GM19438 (cell line): ENCODE measurements around the gene PCBD1.

Experiments used
- ATAC-seq: cut with Tn5 transposase; IDR thresholded peaks from one replicate; pipeline ENCODE4 v1.9.1; 2021; ENCODE audit warnings: low read depth; ENCODE audit not compliant: unreplicated experiment

The PCBD1 gene

DNA sequence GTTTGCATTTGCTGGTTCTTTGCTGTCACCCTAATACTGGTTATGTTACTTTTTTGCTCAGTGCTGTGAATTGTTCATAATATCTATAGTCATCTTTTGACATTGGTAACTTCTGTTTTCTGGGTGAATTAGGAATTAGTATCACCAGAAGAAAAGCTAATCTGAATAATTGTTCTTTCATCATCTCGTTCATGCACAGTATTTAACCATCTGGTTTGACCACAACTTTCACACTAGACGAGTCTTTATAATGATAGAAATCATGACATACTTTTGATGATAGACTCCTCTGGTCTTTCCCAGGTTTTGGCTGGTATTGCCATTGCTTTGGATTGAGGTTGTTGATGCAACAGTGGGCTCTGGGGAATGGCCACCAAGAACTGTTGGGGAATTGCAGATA is 47.5 kb downstream of the PCBD1 start:
- ATAC-seq: no peak

DNA sequence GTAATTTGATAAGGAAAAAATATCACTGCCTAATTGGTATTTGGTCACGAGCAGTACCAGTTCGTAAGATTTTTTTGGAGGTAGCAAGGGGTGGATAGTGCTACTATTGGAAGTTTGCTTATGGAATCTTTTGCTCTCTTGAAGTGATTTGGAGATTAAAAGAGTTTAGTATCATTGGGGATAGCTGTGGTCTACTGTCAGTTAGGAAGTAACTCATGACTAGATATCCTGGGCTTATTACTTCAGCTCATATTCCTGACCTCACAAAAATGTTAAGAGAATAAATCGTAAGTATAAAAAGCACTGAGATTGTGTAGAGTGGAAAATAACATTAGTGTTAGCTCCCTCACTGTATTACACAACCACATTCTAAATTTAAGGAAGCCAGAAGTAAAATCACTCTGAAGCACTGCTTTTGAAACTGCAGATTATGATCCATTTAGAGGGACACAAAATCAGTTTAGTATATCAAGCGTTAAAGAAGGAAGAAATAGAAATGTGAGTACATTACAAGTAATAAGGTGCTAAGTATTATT is 50.0 kb downstream of the PCBD1 start:
- no peak for ATAC-seq

DNA sequence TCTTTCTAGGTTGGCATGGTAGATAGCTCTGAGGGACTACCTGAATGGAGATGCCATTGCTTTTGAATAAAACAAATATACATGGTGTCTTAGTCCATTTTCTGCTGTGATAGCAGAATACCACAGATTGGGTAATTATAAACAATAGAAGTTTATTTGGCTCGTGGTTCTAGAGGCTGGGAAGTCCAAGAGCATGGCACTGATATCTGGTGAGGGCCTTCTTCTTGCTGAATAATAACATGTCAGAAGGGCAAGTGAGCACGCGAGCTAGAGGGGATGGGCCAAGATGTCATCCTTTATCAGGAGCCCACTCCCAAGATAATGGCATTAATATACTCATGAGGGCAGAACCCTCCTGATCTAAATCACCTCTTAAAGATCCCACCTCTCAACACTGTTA is 50.7 kb downstream of the PCBD1 start:
- no peak for ATAC-seq

DNA sequence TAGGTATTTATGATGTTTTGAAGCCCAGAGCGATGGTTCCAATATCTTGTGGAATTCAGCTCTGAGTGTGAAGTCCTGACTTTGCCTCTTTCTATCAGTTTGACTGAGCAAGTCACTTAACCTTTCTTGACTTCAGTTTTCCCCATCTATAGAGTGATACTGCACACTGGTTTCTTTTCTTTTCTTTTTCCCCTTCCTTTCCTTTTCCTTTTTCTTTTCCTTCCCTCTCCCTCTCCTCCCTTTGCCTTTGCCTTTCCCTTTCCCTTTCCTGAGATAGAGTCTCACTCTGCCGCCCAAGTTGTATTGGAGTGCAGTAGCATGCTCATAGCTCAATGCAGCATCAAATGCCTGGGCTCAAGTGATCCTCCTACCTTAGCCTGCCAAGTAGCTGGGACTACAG is 52.0 kb downstream of the PCBD1 start:
- ATAC-seq: no peak

DNA sequence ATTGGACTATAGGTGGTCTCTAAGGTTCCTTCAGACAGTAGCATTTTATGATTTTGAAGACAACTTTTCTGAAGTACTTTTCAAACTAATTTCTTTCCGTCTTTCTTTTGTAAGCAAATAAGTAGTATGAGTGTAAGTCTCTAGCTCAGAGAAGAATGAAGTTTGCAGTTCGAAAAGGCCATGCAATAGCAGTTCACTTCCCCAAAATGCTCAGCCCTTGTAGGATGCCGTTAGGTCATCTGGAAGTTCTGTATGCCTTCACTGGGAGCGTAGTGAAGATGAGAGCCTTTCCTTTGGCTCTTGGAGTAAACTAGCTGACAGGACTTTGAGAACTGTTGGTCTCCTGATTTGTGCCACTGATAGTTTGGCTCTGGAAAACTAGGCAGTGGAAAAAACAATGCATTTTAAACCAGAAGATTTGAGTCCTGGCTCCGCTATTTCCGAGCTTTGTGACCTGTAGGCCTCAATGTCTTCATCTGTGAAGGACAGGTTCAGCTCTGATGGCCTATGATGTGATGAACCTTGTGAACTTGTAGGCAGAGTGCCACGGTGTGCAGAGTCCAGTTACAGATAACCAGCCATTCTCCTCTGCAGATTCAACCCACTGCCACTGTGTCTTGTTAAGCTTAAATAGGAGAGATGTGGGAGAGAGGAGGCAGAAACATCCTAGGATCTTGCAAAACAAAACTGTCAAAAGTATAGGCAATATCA is 53.8 kb downstream of the PCBD1 start:
- ATAC-seq: no peak

- ATAC-seq: no peak
These were observed 54.3 kb downstream of the PCBD1 start for GRCh38 chr10:70834021-70834420.

- ATAC-seq: no peak
These were observed 54.8 kb downstream of the PCBD1 start for GRCh38 chr10:70833601-70834000.
